Panc1 (cell line): ENCODE results near the gene FAP. TPM values are rescaled to one million over a fixed set of nuclear protein-coding genes. Genes with fewer than 3 reads are reported as not detected.

ENCODE experiments used
- ATAC-seq: fragments of 200-7000 bp; cut with Tn5 transposase; 2 replicates; pipeline ENCODE4 v1.9.1; 2020; ENCODE audit warnings: mild to moderate bottlenecking, moderate library complexity
- Bru-seq: library from RNA; stranded (reverse); fragments of 400-500 nt; gene quantifications from one replicate; lab custom pipeline; 2021; lab: Mats Ljungman, UMichigan
- BruChase-seq, 2 experiments: library from RNA; stranded (reverse); fragments of 400-500 nt; gene quantifications; one replicate each; lab custom pipeline; 2021; lab: Mats Ljungman, UMichigan
- BruUV-seq: library from RNA; stranded (reverse); fragments of 400-500 nt; replicated peaks from 2 replicates; lab custom pipeline; 2021; lab: Mats Ljungman, UMichigan
- CTCF ChIA-PET: fragments of 300-600 bp; sonication (Branson Sonifier 250); formaldehyde crosslinking; loops from one replicate; lab custom pipeline; 2022; ENCODE audit warnings: antibody characterized with exemption; lab: Charles Lee
- POLR2A ChIA-PET: fragments of 300-600 bp; sonication (Branson Sonifier 250); formaldehyde crosslinking; loops from one replicate; lab custom pipeline; 2022; ENCODE audit warnings: antibody characterized with exemption; lab: Charles Lee
- DNase-seq: peaks from one replicate; pipeline ENCODE4 v3.0.0-alpha.2; 2010; ENCODE audit warnings: low read depth, low spot score
- H3K27ac ChIP-seq: 2 replicates; pipeline ENCODE4 v1.5.1; 2011; ENCODE audit warnings: mild to moderate bottlenecking, low read length, inconsistent platforms
- H3K27me3 ChIP-seq: fragments of 200-500 bp; sonication (Bioruptor generic); 2 replicates; pipeline ENCODE4 v1.6.0; 2014; ENCODE audit warnings: low read length, inconsistent platforms; ENCODE audit not compliant: control insufficient read depth, insufficient read depth
- H3K36me3 ChIP-seq: fragments of 200-500 bp; sonication (Bioruptor generic); 2 replicates; pipeline ENCODE4 v1.5.1; 2014; ENCODE audit warnings: inconsistent platforms, mild to moderate bottlenecking, low read length, moderate library complexity; ENCODE audit not compliant: control insufficient read depth, insufficient read depth
- H3K4me1 ChIP-seq: 2 replicates; pipeline ENCODE4 v1.5.1; 2011; ENCODE audit warnings: inconsistent platforms, mild to moderate bottlenecking, low read length, moderate library complexity; ENCODE audit not compliant: control insufficient read depth, insufficient read depth
- H3K4me3 ChIP-seq, 2 experiments: 2 replicates each; pipeline ENCODE4 v1.5.1; 2011 to 2012; ENCODE audit warnings: low read depth in 2 of 2, low read length in 2 of 2, mild to moderate bottlenecking in 2 of 2, inconsistent platforms in 1 of 2, moderate library complexity in 1 of 2
- H3K9me3 ChIP-seq: fragments of 200-500 bp; sonication (Bioruptor generic); 2 replicates; pipeline ENCODE4 v1.5.1; 2014; ENCODE audit warnings: low read depth, mild to moderate bottlenecking, inconsistent platforms, low read length, moderate library complexity; ENCODE audit not compliant: control insufficient read depth, insufficient read depth
- CTCF ChIP-seq: fragments of 450-650 bp; IDR thresholded peaks from 2 replicates; pipeline ENCODE4 v1.5.1; 2017; ENCODE audit warnings: mild to moderate bottlenecking
- POLR2AphosphoS5 ChIP-seq: IDR thresholded peaks from 2 replicates; pipeline ENCODE4 v1.6.1; 2012; ENCODE audit warnings: mild to moderate bottlenecking, low read depth, low read length, moderate library complexity
- REST ChIP-seq, 2 experiments: IDR thresholded peaks; 2 replicates each; pipeline ENCODE4 v1.6.1; 2011 to 2012; ENCODE audit warnings: low read depth in 2 of 2, control low read depth in 1 of 2, low read length in 1 of 2, mild to moderate bottlenecking in 1 of 2, moderate library complexity in 1 of 2; ENCODE audit not compliant: insufficient read depth in 1 of 2
- SIN3A ChIP-seq: IDR thresholded peaks from 2 replicates; pipeline ENCODE4 v1.6.1; 2012; ENCODE audit warnings: low read depth, mild to moderate bottlenecking, low read length, moderate library complexity, borderline replicate concordance; ENCODE audit not compliant: insufficient read depth
- TCF7L2 ChIP-seq: IDR thresholded peaks from 2 replicates; pipeline ENCODE4 v1.6.1; 2011; ENCODE audit warnings: mild to moderate bottlenecking, low read depth, low read length, inconsistent platforms
- in situ Hi-C: cut with HindIII; loops from 2 replicates; pipeline ENCODE4 v1.10.0; 2016; ENCODE audit warnings: low sequenced_read_pairs, low pct_unique_long_range_greater_than_20kb
- intact Hi-C: fragments of 100-400 bp; cut with micrococcal nuclease; formaldehyde crosslinking; loops from one replicate; pipeline ENCODE4 v1.10.0; 2022; ENCODE audit not compliant: unreplicated experiment
- long read RNA-seq: library from polyadenylated mRNA; unstranded; transcript quantifications from one replicate; pipeline ENCODE4 v2.0.0, GENCODE V29; 2021; ENCODE audit not compliant: unreplicated experiment
- polyA plus RNA-seq: library from polyadenylated mRNA; unstranded; fragments of >200 nt; gene quantifications from one replicate; pipeline ENCODE4 v1.2.1, GENCODE V29; 2012; ENCODE audit warnings: missing spikeins; ENCODE audit not compliant: insufficient read length
- total RNA-seq: library from RNA; stranded (reverse); gene quantifications from one replicate; pipeline ENCODE4 v1.2.1, GENCODE V29; 2021; ENCODE audit not compliant: unreplicated experiment

Gene FAP
- not detected for total RNA-seq
- not detected for polyA plus RNA-seq
- percentile 1 among the genes with signal in this experiment for Bru-seq, nascent RNA
- BruChase-seq, experiment 1, labeled RNA remaining after a 2-hour chase = percentile 1 among the genes with signal in this experiment
- BruChase-seq, experiment 2, labeled RNA remaining after a 6-hour chase = percentile 3 among the genes with signal in this experiment
- long read RNA-seq = 0 reads

- ATAC-seq = no peak
Observed at GRCh38 chr2:162243294-162243693, at the start of gene FAP. TSS of gene FAP (minus strand) at chr2:162243445. CDS start at chr2:162243327, 118 bp downstream.

GRCh38 chr2:162291748-162292147 lies 48.5 kb upstream of the FAP start:
- Histone ChIP-seq H3K9me3 (no peaks in the 10 kb centered on the region), H3K27me3 (no peaks in the 10 kb centered on the region), H3K36me3 (no peaks in the 10 kb centered on the region), H3K27ac (no peak overlapping the region), H3K4me1 (no peaks in the 10 kb centered on the region), H3K4me3 (no peak overlapping the region)
- in situ Hi-C loops (no loop called here), intact Hi-C loops (loop anchor here (10.0 kb wide), 2 partner anchors 287 to 707 kb away; no protein-coding TSS in a partner anchor)
- POLR2A ChIA-PET = no interaction called here
- DNase-seq (no peak), ATAC-seq (no peak)
- CTCF ChIA-PET = no interaction called here
- TF ChIP-seq TCF7L2 (no peak), POLR2AphosphoS5 (no peak), CTCF (no peak), SIN3A (no peak), REST (IDR thresholded peaks at IDR 0.05; ENCODE audit: insufficient read depth in 1 of 2, low read depth in 2 of 2, low read length in 1 of 2) (no peak)
- no TSS peak for BruUV-seq

More at GRCh38 chr2:162243294-162243693, at the start of gene FAP:
- Histone ChIP-seq H3K4me3 (peak within 1 kb of the TSS in 1 of 2 experiments; percentile 30; a peak in 1 of 4 replicates), H3K27me3 (no peaks in the 10 kb centered on the region), H3K4me1 (no peaks in the 10 kb centered on the region), H3K9me3 (no peaks in the 10 kb centered on the region), H3K27ac (no peak within 1 kb of the TSS), H3K36me3 (no peaks in the 10 kb centered on the region)
- intact Hi-C loops (no loop called here), in situ Hi-C loops (no loop called here)
- CTCF ChIA-PET = no interaction called here
- BruUV-seq = no TSS peak
- no peak for TF ChIP-seq SIN3A
- no peak for TF ChIP-seq REST (IDR thresholded peaks at IDR 0.05; ENCODE audit: insufficient read depth in 1 of 2, low read depth in 2 of 2, low read length in 1 of 2)
- no peak for TF ChIP-seq POLR2AphosphoS5
- no peak for TF ChIP-seq CTCF
- no peak for TF ChIP-seq TCF7L2
- POLR2A ChIA-PET = no interaction called here
- no peak for DNase-seq
